Effector memory CD4-positive, alpha-beta T cell (primary cell): Measurements from ENCODE around the gene SNRNP200.
"Not testable (repeated sequence)": the region's sequence is repeated elsewhere in the genome, so short reads cannot be mapped to it uniquely, and the experiment has no call there.

ENCODE experiments used
- DNase-seq, 3 donors: peaks; one replicate each; pipeline ENCODE4 v3.0.0-alpha.2; 2020
- H3K27ac ChIP-seq: 2 replicates; pipeline ENCODE4 v1.7.0; 2013; ENCODE audit warnings: mild to moderate bottlenecking, low read length, moderate library complexity; ENCODE audit not compliant: insufficient read depth, poor library complexity, severe bottlenecking
- H3K27me3 ChIP-seq: replicated peaks from 2 replicates; pipeline ENCODE4 v1.7.0; 2013; ENCODE audit warnings: mild to moderate bottlenecking, low read length; ENCODE audit not compliant: insufficient read depth, control insufficient read depth, poor library complexity, severe bottlenecking
- H3K36me3 ChIP-seq: 2 replicates; pipeline ENCODE4 v1.7.0; 2013; ENCODE audit warnings: mild to moderate bottlenecking, low read length, moderate library complexity; ENCODE audit not compliant: control insufficient read depth, insufficient read depth
- H3K4me1 ChIP-seq: 2 replicates; pipeline ENCODE4 v1.7.0; 2013; ENCODE audit warnings: low read length, mild to moderate bottlenecking; ENCODE audit not compliant: control insufficient read depth, insufficient read depth, poor library complexity, severe bottlenecking
- H3K4me3 ChIP-seq: 2 replicates; pipeline ENCODE4 v1.7.0; 2013; ENCODE audit warnings: low read length, low read depth, mild to moderate bottlenecking; ENCODE audit not compliant: insufficient read depth, poor library complexity, severe bottlenecking
- H3K9me3 ChIP-seq: 2 replicates; pipeline ENCODE4 v1.7.0; 2013; ENCODE audit warnings: mild to moderate bottlenecking, low read length, moderate library complexity; ENCODE audit not compliant: control insufficient read depth

SNRNP200 gene

GRCh38 chr2:96315400-96316071, 10.2 kb upstream of the SNRNP200 start:
- Histone ChIP-seq H3K4me3 (peak overlapping the region; percentile 5), H3K9me3 (no peaks in the 10 kb centered on the region), H3K27me3 (no peaks in the 10 kb centered on the region), H3K27ac (peak overlapping the region; percentile 34), H3K36me3 (no peaks in the 10 kb centered on the region), H3K4me1 (peaks cover 18% of the 10 kb centered on the region)
- no peak for DNase-seq

DNA sequence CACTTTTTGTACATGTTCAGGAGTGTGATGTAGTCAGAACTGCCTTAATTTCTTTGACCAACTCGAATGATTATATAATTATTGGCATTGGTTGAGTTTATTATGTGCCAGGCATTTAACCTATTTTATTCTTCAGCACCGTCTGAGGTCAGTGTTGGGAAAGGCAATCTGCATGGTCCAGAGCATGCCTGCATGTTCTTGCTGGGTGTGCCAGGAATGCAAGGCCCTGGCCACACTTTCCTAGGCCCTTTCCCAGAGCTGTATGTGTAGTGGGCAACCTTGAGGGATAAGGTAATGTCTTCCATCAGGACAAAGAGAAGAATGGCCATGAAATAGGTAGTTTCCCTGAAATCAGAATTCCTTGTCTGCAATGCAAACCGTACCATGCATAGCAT, 9.7 kb upstream of the SNRNP200 start:
- H3K4me1 ChIP-seq: peaks cover 14% of the 10 kb centered on the region
- no peaks in the 10 kb centered on the region for H3K36me3 ChIP-seq
- DNase-seq: no peak
- H3K27me3 ChIP-seq: no peaks in the 10 kb centered on the region
- H3K27ac ChIP-seq: no peak overlapping the region
- H3K4me3 ChIP-seq: no peak overlapping the region
- no peaks in the 10 kb centered on the region for H3K9me3 ChIP-seq

GRCh38 chr2:96308248-96308647, 2.9 kb upstream of the SNRNP200 start:
- Histone ChIP-seq H3K27me3 (no peaks in the 10 kb centered on the region), H3K27ac (no peak overlapping the region), H3K4me1 (peaks cover 9% of the 10 kb centered on the region), H3K9me3 (no peaks in the 10 kb centered on the region), H3K4me3 (no peak overlapping the region), H3K36me3 (peaks cover 13% of the 10 kb centered on the region)
- DNase-seq: no peak

- Histone ChIP-seq H3K27me3 (no peaks in the 10 kb centered on the region), H3K27ac (peak overlapping the region; percentile 99), H3K4me3 (no peak overlapping the region), H3K36me3 (peaks cover 32% of the 10 kb centered on the region), H3K9me3 (no peaks in the 10 kb centered on the region), H3K4me1 (peaks cover 15% of the 10 kb centered on the region)
- no peak for DNase-seq
Observed at GRCh38 chr2:96306370-96306769, 1.0 kb upstream of the SNRNP200 start.

- H3K27me3 ChIP-seq: no peaks in the 10 kb centered on the region
- no peaks in the 10 kb centered on the region for H3K9me3 ChIP-seq
- H3K27ac ChIP-seq: peak overlapping the region; percentile 99
- H3K36me3 ChIP-seq: peaks cover 36% of the 10 kb centered on the region
- DNase-seq: no peak
- H3K4me1 ChIP-seq: peaks cover 15% of the 10 kb centered on the region
- H3K4me3 ChIP-seq: peak overlapping the region; percentile 94
Observed at GRCh38 chr2:96305979-96306308, 598 bp upstream of the SNRNP200 start.

GRCh38 chr2:96304606-96305005, 740 bp downstream of the SNRNP200 start:
- peaks cover 49% of the 10 kb centered on the region for H3K36me3 ChIP-seq

DNA sequence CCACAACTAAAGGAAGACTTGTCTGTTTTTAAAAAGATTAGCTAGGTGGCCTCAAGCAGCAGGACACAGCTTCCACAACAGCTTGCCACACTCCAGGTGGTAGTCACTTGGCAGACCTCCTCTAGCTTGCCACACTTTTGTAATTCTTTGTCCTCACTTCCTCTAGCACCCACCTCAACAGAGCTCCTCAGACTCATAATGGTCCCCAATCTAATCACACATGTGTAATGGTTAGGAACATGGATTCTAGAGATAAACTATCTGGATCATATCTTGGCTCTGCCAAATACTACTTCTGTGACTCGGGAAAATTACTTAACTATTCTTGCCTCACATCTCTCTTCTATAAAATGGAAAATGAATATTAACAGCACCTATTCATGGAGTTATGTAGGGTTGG, 3.5 kb downstream of the SNRNP200 start:
- Histone ChIP-seq H3K4me1 (peaks cover 15% of the 10 kb centered on the region), H3K4me3 (no peak overlapping the region), H3K27me3 (no peaks in the 10 kb centered on the region), H3K9me3 (no peaks in the 10 kb centered on the region), H3K36me3 (peaks cover 77% of the 10 kb centered on the region), H3K27ac (no peak overlapping the region)
- DNase-seq: no peak

More at GRCh38 chr2:96304606-96305005, 740 bp downstream of the SNRNP200 start:
- Histone ChIP-seq H3K9me3 (no peaks in the 10 kb centered on the region), H3K4me3 (peak overlapping the region; percentile 94), H3K27me3 (no peaks in the 10 kb centered on the region), H3K4me1 (peaks cover 15% of the 10 kb centered on the region), H3K27ac (peak overlapping the region; percentile 99)
- no peak for DNase-seq

DNA sequence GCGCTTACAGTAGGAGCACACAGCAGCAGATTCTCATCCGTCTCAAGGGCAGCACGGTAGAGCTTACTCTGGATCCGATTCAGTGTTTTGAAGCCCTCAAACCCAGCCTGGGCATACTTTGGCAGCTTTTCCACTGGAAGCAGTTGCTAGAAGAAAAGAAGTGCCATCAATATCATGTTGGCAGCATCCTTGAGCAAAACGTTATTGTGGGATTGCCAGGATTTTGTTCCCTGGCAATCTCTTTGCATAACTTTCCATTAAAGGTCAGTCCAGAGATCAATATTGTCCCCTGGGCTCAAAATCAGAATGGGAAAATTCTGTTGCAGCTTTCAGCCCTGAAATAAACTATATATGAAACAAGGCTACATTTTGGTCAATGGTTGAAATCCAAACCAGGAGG, 8.4 kb downstream of the SNRNP200 start:
- H3K4me1 ChIP-seq: no peaks in the 10 kb centered on the region
- H3K27ac ChIP-seq: no peak overlapping the region
- H3K4me3 ChIP-seq: no peak overlapping the region
- peaks cover 98% of the 10 kb centered on the region for H3K36me3 ChIP-seq
- no peak for DNase-seq
- H3K27me3 ChIP-seq: no peaks in the 10 kb centered on the region
- no peaks in the 10 kb centered on the region for H3K9me3 ChIP-seq

- H3K27ac ChIP-seq, H3K9me3 ChIP-seq, DNase-seq, H3K4me3 ChIP-seq, H3K27me3 ChIP-seq, H3K4me1 ChIP-seq: not testable (repeated sequence)
- H3K36me3 ChIP-seq: peaks cover 98% of the 10 kb centered on the region
Observed at GRCh38 chr2:96294271-96294670, 11.1 kb downstream of the SNRNP200 start.

DNA sequence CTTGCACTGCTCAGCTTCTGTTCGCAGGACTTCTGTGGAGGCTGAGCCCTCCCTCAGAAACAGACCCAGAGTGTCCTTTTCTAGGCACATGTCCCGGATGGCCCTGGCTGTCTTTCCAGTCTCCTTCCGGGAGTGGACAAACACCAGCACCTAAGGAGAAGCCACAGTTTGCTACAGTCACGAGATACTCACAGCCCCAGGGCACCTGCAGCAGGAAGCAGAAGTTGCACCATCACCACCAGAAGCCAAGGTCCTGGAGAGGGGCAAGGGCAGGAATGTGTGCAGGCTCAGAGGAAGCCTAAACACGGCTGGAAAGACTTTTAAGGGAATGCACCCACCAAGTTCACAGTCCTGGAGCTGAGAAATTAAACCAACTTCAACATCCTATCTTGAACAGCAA, 13.6 kb downstream of the SNRNP200 start:
- DNase-seq: no peak
- Histone ChIP-seq H3K27me3 (no peaks in the 10 kb centered on the region), H3K4me3 (no peak overlapping the region), H3K36me3 (peaks cover 98% of the 10 kb centered on the region), H3K27ac (no peak overlapping the region), H3K4me1 (no peaks in the 10 kb centered on the region), H3K9me3 (no peaks in the 10 kb centered on the region)
